Right renal cortex interstitium (tissue), 3 donors: ENCODE measurements around the gene CTDSPL. TPM values are rescaled to one million over a fixed set of nuclear protein-coding genes. Genes with fewer than 3 reads are reported as not detected.
A peak's percentile ranks its signal among the peaks of the same experiment; 100 is the strongest.
"Not testable (repeated sequence)": the region's sequence is repeated elsewhere in the genome, so short reads cannot be mapped to it uniquely, and the experiment has no call there.

Experiments
- DNase-seq, 3 donors: peaks; one replicate each; pipeline ENCODE4 v3.0.0-alpha.2; 2013; ENCODE audit warnings: low read depth in 3 of 3, low spot score in 2 of 3
- polyA plus RNA-seq, 3 donors: library from polyadenylated mRNA; unstranded; fragments of 120-200 nt; gene quantifications; one replicate each; pipeline ENCODE4 v1.2.1, GENCODE V29; 2013; ENCODE audit not compliant: insufficient read length in 3 of 3

The CTDSPL gene
- polyA plus RNA-seq, 3 donors = 97.9 to 113 (median 107) TPM

- no peak for DNase-seq
Measured at GRCh38 chr3:37982331-37982730, 120.7 kb downstream of the CTDSPL start.

GRCh38 chr3:37984051-37984450, 122.4 kb downstream of the CTDSPL start:
- no peak for DNase-seq

DNA sequence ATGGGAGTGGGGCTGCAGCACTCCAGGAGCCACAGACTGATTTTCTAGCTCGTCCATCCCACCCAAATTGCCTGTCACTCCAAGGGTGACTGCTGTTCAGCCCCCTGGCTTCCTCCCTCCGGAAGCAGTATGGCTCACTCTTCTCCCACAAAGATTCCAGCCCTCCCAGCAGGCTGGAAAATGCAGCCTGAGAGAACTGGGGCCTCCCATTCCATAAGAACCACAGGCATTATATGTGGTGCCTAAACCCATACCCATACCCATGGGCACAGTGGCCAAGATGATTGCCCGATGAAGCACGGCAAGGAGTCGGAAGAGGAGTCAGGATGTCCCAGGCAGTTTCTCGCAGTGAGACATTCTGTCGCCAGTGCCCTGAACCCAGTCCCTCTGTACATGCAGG, 122.9 kb downstream of the CTDSPL start:
- no peak for DNase-seq

DNA sequence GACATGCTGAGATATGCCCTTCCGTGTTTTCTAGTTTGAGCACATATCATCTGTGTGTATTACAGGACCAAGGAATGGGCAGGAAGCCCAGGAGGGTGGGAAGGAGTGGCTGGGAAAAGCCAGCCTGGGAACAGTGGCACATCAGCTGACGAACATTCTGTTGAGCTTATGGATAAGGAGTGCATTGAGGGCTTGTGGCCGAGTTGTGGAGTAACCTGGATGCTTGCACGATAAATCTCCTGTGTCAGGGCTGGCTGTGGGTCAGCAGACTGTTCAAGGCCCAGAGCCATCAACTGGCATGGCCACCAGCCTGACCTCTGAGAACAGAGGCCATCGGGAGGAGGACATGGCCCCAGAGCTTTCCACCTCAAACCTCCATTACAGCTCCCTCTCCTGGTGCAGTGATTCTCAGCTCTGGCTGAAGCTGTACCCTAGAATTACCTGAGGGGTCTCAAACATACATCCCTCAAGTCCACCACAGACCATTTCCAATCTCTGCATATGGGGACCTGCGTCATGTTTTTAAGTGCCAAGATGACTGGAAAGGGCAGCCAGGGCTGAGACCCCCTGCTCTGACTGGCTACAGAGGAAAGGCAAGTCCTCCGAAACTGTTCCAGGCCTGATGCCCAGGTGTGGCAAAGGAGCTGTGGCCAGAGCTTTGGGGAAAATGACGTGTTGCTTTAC, 124.1 kb downstream of the CTDSPL start:
- no peak for DNase-seq

DNA sequence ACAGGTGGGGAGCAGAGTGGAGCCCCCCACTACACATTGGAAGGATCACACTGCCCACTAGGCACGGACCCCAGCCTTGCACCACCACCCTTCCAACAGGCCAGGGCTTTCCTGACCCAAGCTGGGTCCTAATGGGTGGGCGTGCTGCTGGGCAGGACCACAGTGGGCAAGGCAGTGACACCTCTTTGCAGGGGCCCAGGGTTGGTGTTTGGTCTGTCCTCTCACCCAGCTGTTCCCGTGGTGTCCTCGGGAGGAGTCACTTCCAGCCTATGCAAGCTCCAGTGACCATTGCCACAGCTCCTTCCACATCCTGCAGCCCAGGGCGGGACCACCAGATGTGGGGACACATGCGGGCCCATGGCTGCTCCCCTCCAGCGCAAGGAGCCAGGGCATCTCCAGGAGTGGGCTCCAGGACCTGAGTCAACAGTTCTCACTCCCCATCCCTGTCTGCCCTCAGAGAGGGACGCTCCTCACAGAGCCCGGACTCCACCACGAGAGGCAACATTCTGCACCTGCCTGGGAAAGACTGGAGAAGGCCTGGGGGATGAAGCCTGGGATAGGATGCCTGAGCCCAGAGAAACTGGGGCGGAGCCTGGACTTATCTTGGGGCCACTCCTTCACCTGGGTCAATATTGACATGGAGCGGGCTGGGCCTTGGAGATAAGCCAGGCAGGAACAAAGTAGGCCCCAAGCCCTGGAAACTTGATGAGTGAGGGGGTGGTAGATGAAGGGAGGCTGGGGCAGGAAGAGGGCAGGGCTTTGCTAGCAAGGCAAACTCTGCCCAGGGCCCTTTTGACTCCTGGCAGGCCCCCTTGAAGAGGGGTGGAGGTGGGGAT, 125.0 kb downstream of the CTDSPL start:
- no peak for DNase-seq

GRCh38 chr3:37987315-37987697, 125.6 kb downstream of the CTDSPL start:
- no peak for DNase-seq

DNA sequence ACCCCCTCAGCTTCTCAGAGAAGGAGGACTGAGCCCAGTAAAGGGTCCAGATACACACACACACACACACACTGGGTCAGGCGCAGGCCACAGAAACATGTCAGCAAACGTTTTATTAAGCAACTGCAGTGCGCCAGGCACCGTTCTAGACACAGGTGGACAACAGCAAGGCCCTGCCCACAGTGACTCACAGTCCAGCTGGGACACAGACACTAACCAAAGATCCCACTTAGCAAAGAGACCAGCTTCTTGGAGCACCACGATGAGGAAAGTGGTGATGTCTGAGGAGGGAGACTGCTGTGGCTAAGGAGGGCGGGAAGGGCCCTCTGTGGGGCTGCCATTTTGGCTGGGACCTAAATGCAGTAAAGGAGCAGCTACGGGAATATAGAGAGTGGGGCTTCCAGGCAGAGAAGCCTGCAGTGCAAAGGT, 126.1 kb downstream of the CTDSPL start:
- no peak for DNase-seq

- DNase-seq = not testable (repeated sequence)
Measured at GRCh38 chr3:37988376-37988775, 126.7 kb downstream of the CTDSPL start.

DNA sequence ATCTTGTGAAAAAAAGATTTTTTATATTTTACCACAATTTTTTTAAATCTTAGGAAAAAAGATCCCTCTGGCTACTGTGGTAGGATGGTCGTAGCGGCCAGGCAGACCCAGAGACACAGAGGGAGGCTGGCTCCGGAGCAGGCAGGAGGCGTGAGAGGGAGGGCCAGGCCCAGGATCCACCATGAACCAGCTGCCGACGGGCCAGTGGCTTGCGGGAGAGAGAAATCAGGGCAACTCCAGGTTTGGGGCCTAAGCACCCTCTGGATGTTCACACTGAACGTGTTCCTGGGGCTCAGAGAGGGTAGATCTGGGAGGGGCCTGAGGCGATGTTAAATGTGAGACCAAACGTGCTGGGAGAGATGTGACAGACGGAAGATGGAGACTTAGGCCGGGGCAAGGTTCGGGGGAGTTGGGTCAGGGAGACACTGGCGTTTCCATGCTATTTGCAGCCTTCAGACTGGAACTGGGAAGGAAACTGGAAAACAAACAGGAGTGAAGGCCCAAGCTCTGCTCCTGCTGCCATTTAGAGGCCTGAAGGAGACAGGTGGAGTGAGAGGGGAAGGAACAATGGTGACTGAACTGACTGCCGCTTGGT, 127.3 kb downstream of the CTDSPL start:
- no peak for DNase-seq

GRCh38 chr3:37989821-37990480, 128.3 kb downstream of the CTDSPL start:
- no peak for DNase-seq

DNA sequence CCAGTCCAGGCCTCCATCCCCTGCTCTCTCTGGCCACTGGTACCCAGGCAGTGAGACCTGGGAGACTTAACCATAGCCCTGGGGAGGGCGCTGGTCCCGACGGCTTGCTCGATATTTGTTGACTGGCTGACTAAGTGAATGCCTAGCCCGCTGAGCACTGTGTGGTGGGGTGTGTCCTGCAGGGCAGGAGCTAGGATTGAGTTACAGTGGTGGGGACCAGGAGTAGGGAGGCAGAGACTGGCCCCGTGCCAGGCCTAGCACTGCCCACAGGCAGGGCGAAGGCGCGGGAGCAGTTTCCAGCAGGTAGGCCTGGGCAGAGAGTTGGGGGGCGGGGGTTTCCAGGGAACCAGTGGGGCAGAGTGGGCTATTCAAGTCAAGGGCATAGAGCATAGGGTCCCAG, 128.8 kb downstream of the CTDSPL start, which contains the start of gene VILL:
VILL (plus strand) TSS at position 260 of the 400 bp plus-strand sequence. CDS start 2,887 bp downstream, outside the sequence.
- peak in 1 of 3 donors; percentile 26 for DNase-seq

DNA sequence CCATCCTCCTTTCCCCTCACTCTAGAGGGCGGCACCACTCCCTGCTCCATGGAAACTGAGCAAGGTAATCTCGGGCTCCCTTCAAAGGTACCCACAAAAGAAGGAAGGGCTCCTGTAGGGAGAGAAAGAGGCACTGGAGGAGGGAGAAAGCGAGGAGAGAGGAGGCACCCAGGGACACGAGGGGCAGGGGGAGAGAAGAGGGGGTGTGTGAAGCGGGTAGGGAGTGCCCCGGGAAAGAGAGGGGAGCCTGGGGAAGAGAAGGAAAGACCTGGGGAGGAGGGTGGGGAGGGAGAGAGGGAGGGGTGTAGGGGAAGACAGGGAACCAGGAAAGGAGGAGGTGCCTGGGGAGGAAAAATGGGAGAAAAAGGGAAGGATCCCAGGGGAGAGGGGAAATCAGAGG, 129.4 kb downstream of the CTDSPL start:
- no peak for DNase-seq

DNA sequence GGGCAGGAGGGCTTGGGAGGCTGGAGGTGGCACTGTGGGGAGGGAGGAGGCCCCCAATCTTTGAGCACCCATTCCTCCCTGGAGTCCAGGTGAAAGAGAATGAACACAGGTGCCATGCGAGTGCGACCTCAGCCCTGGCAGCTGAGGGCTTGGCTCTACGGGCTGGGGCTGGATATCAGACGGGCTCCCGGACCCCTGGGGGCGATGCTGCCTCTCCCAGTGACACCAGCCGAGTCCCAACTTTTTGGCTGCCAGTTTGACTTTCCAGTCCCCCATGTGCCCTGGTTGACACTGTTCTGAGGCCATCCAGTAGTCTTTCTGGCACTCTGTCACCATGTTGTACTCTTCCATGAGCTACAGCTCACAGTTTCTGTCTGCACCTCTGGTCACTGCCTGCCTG, 130.1 kb downstream of the CTDSPL start:
- no peak for DNase-seq

DNA sequence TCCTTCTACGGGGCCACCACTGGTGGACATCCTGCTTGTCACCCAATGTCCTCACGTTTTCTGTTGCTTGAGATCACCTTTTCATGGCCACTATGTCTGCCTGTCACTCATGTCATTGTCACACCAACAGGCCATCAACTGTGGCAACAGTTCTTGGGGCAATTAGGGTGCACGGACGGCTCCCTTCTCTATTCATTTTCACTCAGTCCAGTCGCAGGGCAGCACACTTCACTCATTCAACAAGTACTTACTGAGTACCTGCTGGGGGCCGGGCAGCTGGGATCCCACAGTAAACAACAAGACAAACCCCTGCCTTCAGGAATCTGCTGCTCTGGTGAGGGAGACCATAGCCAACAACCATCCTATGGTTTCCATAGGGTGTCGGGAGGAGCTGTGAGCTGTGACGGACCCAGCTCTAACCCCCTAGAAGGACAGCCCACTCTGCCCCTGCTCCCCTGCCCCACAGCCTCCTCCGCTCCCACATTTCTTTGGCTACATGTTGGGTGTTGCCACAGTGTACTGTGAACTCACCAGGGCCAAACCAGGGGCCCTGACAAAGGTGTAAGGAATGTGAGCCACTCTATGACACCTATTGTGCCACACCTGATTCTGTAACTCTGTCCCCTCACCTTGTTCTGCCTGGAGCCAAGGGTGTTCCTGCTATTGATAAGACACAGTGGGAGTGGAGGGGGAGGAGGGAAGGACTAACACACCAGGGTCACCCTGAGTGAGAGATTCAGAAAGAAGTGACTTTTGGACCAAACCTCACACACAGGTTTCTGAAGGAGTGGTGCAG, 130.8 kb downstream of the CTDSPL start:
- DNase-seq = no peak

- no peak for DNase-seq
Measured at GRCh38 chr3:37993067-37993455, 131.4 kb downstream of the CTDSPL start.

DNA sequence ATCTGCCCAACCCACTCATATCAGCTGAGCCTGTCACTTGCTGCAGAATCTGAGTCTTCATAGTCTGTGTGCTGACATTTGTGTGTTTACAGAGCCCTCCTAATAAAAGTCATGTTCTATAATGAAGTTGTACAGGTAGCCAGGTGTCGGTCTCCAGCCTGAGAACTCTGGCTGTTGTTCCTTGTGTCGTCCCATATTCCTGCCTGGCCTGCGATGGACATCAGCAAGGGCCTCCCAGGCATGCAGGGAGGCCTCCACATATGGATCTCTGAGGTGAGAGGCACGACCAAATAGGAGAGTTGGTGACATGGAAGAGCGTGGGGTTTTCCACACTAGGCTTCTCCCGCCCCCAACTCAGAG, 131.8 kb downstream of the CTDSPL start:
- no peak for DNase-seq

- DNase-seq = peak in 2 of 3 donors; percentile 40 to 42
Measured at GRCh38 chr3:37993820-37994638, 132.3 kb downstream of the CTDSPL start.

DNA sequence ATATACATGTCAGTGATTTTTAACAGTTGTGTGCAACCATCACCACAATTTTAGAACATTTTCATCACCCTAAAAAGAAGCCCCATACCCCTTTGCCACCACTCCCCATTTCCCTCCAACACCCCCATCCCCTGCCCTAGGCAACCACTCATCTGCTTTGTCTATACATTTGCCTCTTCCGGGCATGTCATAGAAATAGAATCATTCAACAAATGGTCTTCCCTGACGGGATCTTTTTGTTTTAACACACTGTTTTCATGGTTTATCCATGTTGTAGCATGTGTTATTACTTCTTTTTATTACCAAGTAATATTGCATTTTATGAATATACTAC, 132.9 kb downstream of the CTDSPL start:
- no peak for DNase-seq
